HepG2 (cell line): ENCODE measurements around the gene SAMD4A.

ENCODE experiments used
- CEBPB ChIP-seq: IDR thresholded peaks from 2 replicates; pipeline ENCODE4 v1.6.1; 2011; ENCODE audit warnings: low read depth, low read length, improper control_type of control experiment, borderline replicate concordance
- CEBPG ChIP-seq: IDR thresholded peaks from 2 replicates; pipeline ENCODE4 v1.6.1; 2016
- CHD2 ChIP-seq: IDR thresholded peaks from 2 replicates; pipeline ENCODE4 v1.6.1; 2011; ENCODE audit warnings: low read depth, low read length, improper control_type of control experiment
- FIP1L1 ChIP-seq: fragments of 200-400 bp; formaldehyde crosslinking; IDR thresholded peaks from 2 replicates; pipeline ENCODE4 v1.6.1; 2018; ENCODE audit warnings: low read depth, mild to moderate bottlenecking, low read length, moderate library complexity, borderline replicate concordance; ENCODE audit not compliant: insufficient read depth
- MED1 ChIP-seq: sonication (generic); formaldehyde crosslinking; IDR thresholded peaks from 2 replicates; pipeline ENCODE4 v1.4.0; 2020; ENCODE audit warnings: missing genetic modification reagents
- NR3C1 ChIP-seq: sonication (generic); formaldehyde crosslinking; IDR thresholded peaks from 2 replicates; pipeline ENCODE4 v1.4.0; 2020; ENCODE audit warnings: missing genetic modification reagents
- PBX3 ChIP-seq: sonication (generic); formaldehyde crosslinking; IDR thresholded peaks from 2 replicates; pipeline ENCODE4 v1.8.1; 2023; ENCODE audit warnings: missing genetic modification reagents, inconsistent platforms, borderline replicate concordance
- TOE1 ChIP-seq: sonication (generic); formaldehyde crosslinking; IDR thresholded peaks from 2 replicates; pipeline ENCODE4 v1.4.0; 2020; ENCODE audit warnings: mild to moderate bottlenecking, missing genetic modification reagents
- ZNF207 ChIP-seq: fragments of 450-650 bp; IDR thresholded peaks from 2 replicates; pipeline ENCODE4 v1.6.1; 2016; ENCODE audit warnings: antibody characterized with exemption, borderline replicate concordance
- ZNF574 ChIP-seq: sonication (generic); formaldehyde crosslinking; IDR thresholded peaks from 2 replicates; pipeline ENCODE4 v1.4.0; 2020; ENCODE audit warnings: missing genetic modification reagents
- ZNF660 ChIP-seq: sonication (generic); formaldehyde crosslinking; IDR thresholded peaks from 2 replicates; pipeline ENCODE4 v1.5.1; 2020; ENCODE audit warnings: mild to moderate bottlenecking, low read depth, missing genetic modification reagents, borderline replicate concordance

- TF ChIP-seq CEBPB (no peak), CHD2 (no peak), NR3C1 (CRISPR knock-in tag) (no peak), ZNF660 (CRISPR knock-in tag) (no peak), TOE1 (no peak), CEBPG (CRISPR knock-in tag) (no peak), PBX3 (CRISPR knock-in tag) (no peak), ZNF207 (no peak), ZNF574 (CRISPR knock-in tag) (no peak), FIP1L1 (no peak), MED1 (CRISPR knock-in tag) (no peak)
Measured at GRCh38 chr14:54700717-54701116, 133.8 kb downstream of the SAMD4A start.
